Liver (tissue), 9 donors: ENCODE measurements around the gene MARVELD2. TPM values are rescaled to one million over a fixed set of nuclear protein-coding genes. Genes with fewer than 3 reads are reported as not detected.
"Not testable (repeated sequence)": the region's sequence is repeated elsewhere in the genome, so short reads cannot be mapped to it uniquely, and the experiment has no call there.

ENCODE experiments used
- DNase-seq: peaks from one replicate; pipeline ENCODE4 v3.0.0-alpha.2; 2017; ENCODE audit warnings: low spot score
- H3K27ac ChIP-seq, 2 donors: one replicate each; pipeline ENCODE4 v1.7.0; 2013; ENCODE audit warnings: inconsistent platforms in 2 of 2, low read length in 2 of 2, control low read depth in 1 of 2, low read depth in 1 of 2, mild to moderate bottlenecking in 1 of 2
- H3K27me3 ChIP-seq, 4 donors: one replicate each; pipeline versions ENCODE4 v1.6.1 to v1.7.0; 2013; ENCODE audit warnings: low read length in 3 of 4, inconsistent platforms in 1 of 4, mild to moderate bottlenecking in 1 of 4, moderate library complexity in 1 of 4; ENCODE audit not compliant: control insufficient read depth in 4 of 4, insufficient read depth in 4 of 4
- H3K36me3 ChIP-seq, 4 donors: one replicate each; pipeline versions ENCODE4 v1.6.1 to v1.7.0; 2013; ENCODE audit warnings: low read length in 3 of 4, mild to moderate bottlenecking in 3 of 4, low read depth in 1 of 4, moderate library complexity in 1 of 4; ENCODE audit not compliant: control insufficient read depth in 4 of 4, insufficient read depth in 3 of 4
- H3K4me1 ChIP-seq, 4 donors: one replicate each; pipeline versions ENCODE4 v1.6.1 to v1.7.0; 2013; ENCODE audit warnings: low read length in 3 of 4, mild to moderate bottlenecking in 3 of 4, moderate library complexity in 1 of 4; ENCODE audit not compliant: control insufficient read depth in 4 of 4, insufficient read depth in 4 of 4
- H3K4me3 ChIP-seq, 3 donors: one replicate each; pipeline versions ENCODE4 v1.6.1 to v1.7.0; 2013; ENCODE audit warnings: low read length in 3 of 3, control low read depth in 1 of 3, low read depth in 1 of 3, mild to moderate bottlenecking in 1 of 3
- H3K9ac ChIP-seq, 2 donors: one replicate each; pipeline ENCODE4 v1.7.0; 2013; ENCODE audit warnings: low read length in 2 of 2, mild to moderate bottlenecking in 2 of 2, moderate library complexity in 2 of 2, control low read depth in 1 of 2, low read depth in 1 of 2
- H3K9me3 ChIP-seq, 4 donors: one replicate each; pipeline versions ENCODE4 v1.6.1 to v1.7.0; 2013; ENCODE audit warnings: low read length in 3 of 4; ENCODE audit not compliant: control insufficient read depth in 4 of 4
- ATF3 ChIP-seq: IDR thresholded peaks from 2 replicates; pipeline ENCODE4 v1.6.1; 2016; ENCODE audit warnings: antibody characterized with exemption
- EGR1 ChIP-seq, 2 donors: IDR thresholded peaks; 2 replicates each; pipeline ENCODE4 v1.6.1; 2016 to 2018; ENCODE audit warnings: antibody characterized with exemption in 2 of 2, low read depth in 2 of 2
- FOXA1 ChIP-seq: IDR thresholded peaks from 2 replicates; pipeline ENCODE4 v1.6.1; 2016; ENCODE audit warnings: antibody characterized with exemption
- FOXA2 ChIP-seq: IDR thresholded peaks from 2 replicates; pipeline ENCODE4 v1.6.1; 2016; ENCODE audit warnings: antibody characterized with exemption
- GABPA ChIP-seq, 2 donors: IDR thresholded peaks in 1 of 2; conservative IDR thresholded peaks in 1 of 2; 2 replicates each; pipeline ENCODE4 v1.6.1; 2016; ENCODE audit warnings: antibody characterized with exemption in 2 of 2, mild to moderate bottlenecking in 1 of 2, moderate library complexity in 1 of 2
- HNF4A ChIP-seq, 2 donors: conservative IDR thresholded peaks; 2 replicates each; pipeline ENCODE4 v1.6.1; 2016; ENCODE audit warnings: antibody characterized with exemption in 2 of 2, mild to moderate bottlenecking in 2 of 2
- HNF4G ChIP-seq: IDR thresholded peaks from 2 replicates; pipeline ENCODE4 v1.6.1; 2016; ENCODE audit warnings: antibody characterized with exemption
- JUND ChIP-seq, 2 donors: IDR thresholded peaks; 2 replicates each; pipeline ENCODE4 v1.6.1; 2016; ENCODE audit warnings: antibody characterized with exemption in 2 of 2
- MAX ChIP-seq: IDR thresholded peaks from 2 replicates; pipeline ENCODE4 v1.6.1; 2016; ENCODE audit warnings: antibody characterized with exemption
- NR2F2 ChIP-seq: IDR thresholded peaks from 2 replicates; pipeline ENCODE4 v1.6.1; 2016; ENCODE audit warnings: antibody characterized with exemption
- RAD21 ChIP-seq, 2 donors: IDR thresholded peaks; 2 replicates each; pipeline ENCODE4 v1.6.1; 2016; ENCODE audit warnings: antibody characterized with exemption in 2 of 2, mild to moderate bottlenecking in 2 of 2
- RXRA ChIP-seq, 2 donors: IDR thresholded peaks; 2 replicates each; pipeline ENCODE4 v1.6.1; 2017 to 2018; ENCODE audit warnings: antibody characterized with exemption in 2 of 2, mild to moderate bottlenecking in 1 of 2
- SP1 ChIP-seq: IDR thresholded peaks from 2 replicates; pipeline ENCODE4 v1.6.1; 2018; ENCODE audit warnings: antibody characterized with exemption, mild to moderate bottlenecking
- TAF1 ChIP-seq: conservative IDR thresholded peaks from 2 replicates; pipeline ENCODE4 v1.6.1; 2016; ENCODE audit warnings: antibody characterized with exemption, mild to moderate bottlenecking
- YY1 ChIP-seq: IDR thresholded peaks from 2 replicates; pipeline ENCODE4 v1.6.1; 2016; ENCODE audit warnings: antibody characterized with exemption, mild to moderate bottlenecking
- ZBTB33 ChIP-seq: IDR thresholded peaks from 2 replicates; pipeline ENCODE4 v1.6.1; 2016; ENCODE audit warnings: antibody characterized with exemption
- WGBS: extraction: QIAGEN DNeasy Blood & Tissue Kit; methylation state at CpG from one replicate; pipeline ENCODE4 v1.1.7; 2013; 5-methylcytosine and 5-hydroxymethylcytosine counted together
- polyA plus RNA-seq, 2 donors: library from polyadenylated mRNA; stranded (reverse) in 1 of 2; unstranded in 1 of 2; fragments of 200-250 nt in 1 of 2; fragments of >200 nt in 1 of 2; fragmentation: Nextera tagmentation in 1 of 2; extraction: Ambion mirVana in 1 of 2; gene quantifications; one replicate each; pipeline versions ENCODE4 v1.2.1 to v1.2.3, GENCODE V29; 2013 to 2015
- total RNA-seq, 2 donors: library from RNA; depleted of rRNA; stranded (reverse); fragments of >200 nt; gene quantifications; one replicate each; pipeline ENCODE4 v1.2.3, GENCODE V29; 2014
- TF ChIP-seq, protein P1 (sequence below): fragments of 150-350 bp; IDR thresholded peaks from 2 replicates; pipeline ENCODE4 v1.5.1; 2017; ENCODE audit warnings: improper control_type of control experiment, low read depth, low read length; ENCODE audit not compliant: missing input control
- TF ChIP-seq, protein P2 (sequence below): IDR thresholded peaks from 2 replicates; pipeline ENCODE4 v1.6.1; 2016; ENCODE audit warnings: antibody characterized with exemption, mild to moderate bottlenecking
- donor health status: healthy.
- donor health status: healthy.
- donor health status: healthy.
- donor health status: healthy.
- donor health status: healthy.

The MARVELD2 gene
- total and polyA plus RNA-seq, 4 donors = 9.4 to 20.2 (median 12.3) TPM

DNA sequence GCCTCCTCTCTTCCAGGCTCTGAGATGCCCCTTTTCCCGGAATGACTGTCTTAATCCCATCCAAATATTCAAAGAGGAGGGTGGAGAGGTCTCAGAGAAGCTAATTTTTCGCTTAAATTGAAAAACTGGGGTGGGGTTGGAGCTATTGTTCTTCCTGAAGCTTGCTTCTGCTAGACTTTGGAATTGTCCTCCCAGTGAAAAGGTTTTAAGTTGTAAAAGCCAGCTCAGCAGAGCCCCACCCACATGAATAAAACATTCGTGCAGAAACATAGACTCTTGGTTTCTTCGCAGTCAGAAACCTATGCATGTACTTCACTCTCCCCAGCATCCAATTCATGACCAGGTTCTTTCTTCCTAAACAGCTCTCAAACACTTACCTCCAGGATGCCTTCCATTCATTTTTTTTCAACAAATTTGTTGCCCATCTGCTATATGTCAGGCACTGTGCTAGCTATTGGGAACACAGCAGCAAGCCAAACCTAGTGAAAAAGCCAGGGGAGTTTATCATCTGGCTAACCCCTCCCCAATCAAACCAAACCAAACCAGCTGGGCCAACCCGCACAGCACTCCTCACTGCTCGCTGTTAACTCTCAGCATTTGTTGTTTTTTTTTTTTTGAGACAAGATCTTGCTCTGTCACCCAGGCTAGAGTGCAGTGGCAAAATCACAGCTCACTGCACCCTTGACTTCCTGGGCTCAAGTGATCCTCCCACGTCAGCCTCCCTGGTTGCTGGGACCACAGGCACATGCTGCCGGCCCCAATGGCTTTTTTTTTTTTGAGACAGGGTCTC is 39.7 kb downstream of the MARVELD2 start:
- Histone ChIP-seq H3K9me3 (no peaks in the 10 kb centered on the region), H3K9ac (peak overlapping the region; percentile 61 to 65), H3K4me3 (peak overlapping the region in 1 of 3 donors; percentile 3), H3K36me3 (no peaks in the 10 kb centered on the region), H3K27ac (peak overlapping the region; percentile 82 to 86), H3K4me1 (peaks cover 4 to 34% (median 20%) of the 10 kb centered on the region in 4 donors), H3K27me3 (no peaks in the 10 kb centered on the region)
- no peak for DNase-seq
- 32% methylated on average over 8 of the region's 8 CpGs for WGBS
- TF ChIP-seq TAF1 (peak; percentile 43), YY1 (no peak), RAD21 (IDR thresholded peaks at IDR 0.05) (peak in 1 of 2 donors; percentile 33), FOXA1 (no peak), RXRA (IDR thresholded peaks at IDR 0.05) (peak in 1 of 2 donors; percentile 19), JUND (IDR thresholded peaks at IDR 0.05) (no peak), ATF3 (no peak), MAX (peak; percentile 27), NR2F2 (no peak), SP1 (peak; percentile 37)

DNA sequence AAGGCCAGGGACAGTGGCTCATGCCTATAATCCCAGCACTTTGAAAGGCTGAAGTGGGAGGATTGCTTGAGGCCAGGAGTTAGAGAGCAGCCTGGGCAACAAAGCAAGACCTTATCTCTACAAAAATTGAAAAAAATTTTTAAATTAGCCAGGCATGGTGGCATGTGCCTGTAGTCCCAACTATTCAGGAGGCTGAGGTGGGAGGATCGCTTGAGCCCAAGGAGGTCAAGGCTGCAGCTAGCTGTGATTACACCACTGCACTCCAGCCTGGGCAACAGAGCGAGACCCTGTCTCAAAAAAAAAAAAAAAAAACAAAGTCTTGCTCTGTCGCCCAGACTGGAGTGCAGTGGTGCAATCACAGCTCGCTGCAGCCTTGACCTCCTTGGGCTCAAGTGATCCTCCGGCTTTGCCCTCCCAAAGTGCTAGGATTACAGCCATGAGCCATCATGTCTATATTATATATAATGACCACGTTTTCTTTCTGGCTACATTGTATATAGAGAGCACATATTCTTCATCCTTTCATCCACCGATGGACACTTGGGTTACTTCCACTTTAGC is 40.6 kb downstream of the MARVELD2 start:
- H3K4me3 ChIP-seq, H3K36me3 ChIP-seq, H3K9ac ChIP-seq, DNase-seq, H3K27me3 ChIP-seq, H3K9me3 ChIP-seq: not testable (repeated sequence)
- Histone ChIP-seq H3K4me1 (peaks cover 4 to 29% (median 20%) of the 10 kb centered on the region in 4 donors), H3K27ac (peak overlapping the region; percentile 82 to 86)
- 64% methylated on average over 7 of the region's 7 CpGs for WGBS

GRCh38 chr5:69462170-69462569 is 47.3 kb downstream of the MARVELD2 start:
- Histone ChIP-seq H3K4me1 (no peaks in the 10 kb centered on the region), H3K4me3 (no peak overlapping the region), H3K9me3 (no peaks in the 10 kb centered on the region), H3K9ac (no peak overlapping the region), H3K27ac (no peak overlapping the region), H3K36me3 (no peaks in the 10 kb centered on the region), H3K27me3 (no peaks in the 10 kb centered on the region)
- no peak for DNase-seq
- TF ChIP-seq EGR1 (IDR thresholded peaks at IDR 0.05; ENCODE audit: low read depth in 2 of 2) = no peak
- no peak for TF ChIP-seq GABPA (IDR thresholded peaks at IDR 0.05 in 1 of 2, conservative IDR thresholded peaks at IDR 0.05 in 1 of 2)
- TF ChIP-seq YY1 = no peak
- TF ChIP-seq FOXA1 = no peak
- TF ChIP-seq FOXA2 = no peak
- no peak for TF ChIP-seq HNF4A (conservative IDR thresholded peaks at IDR 0.05)
- TF ChIP-seq NR2F2 = no peak
- TF ChIP-seq, protein P1, sequence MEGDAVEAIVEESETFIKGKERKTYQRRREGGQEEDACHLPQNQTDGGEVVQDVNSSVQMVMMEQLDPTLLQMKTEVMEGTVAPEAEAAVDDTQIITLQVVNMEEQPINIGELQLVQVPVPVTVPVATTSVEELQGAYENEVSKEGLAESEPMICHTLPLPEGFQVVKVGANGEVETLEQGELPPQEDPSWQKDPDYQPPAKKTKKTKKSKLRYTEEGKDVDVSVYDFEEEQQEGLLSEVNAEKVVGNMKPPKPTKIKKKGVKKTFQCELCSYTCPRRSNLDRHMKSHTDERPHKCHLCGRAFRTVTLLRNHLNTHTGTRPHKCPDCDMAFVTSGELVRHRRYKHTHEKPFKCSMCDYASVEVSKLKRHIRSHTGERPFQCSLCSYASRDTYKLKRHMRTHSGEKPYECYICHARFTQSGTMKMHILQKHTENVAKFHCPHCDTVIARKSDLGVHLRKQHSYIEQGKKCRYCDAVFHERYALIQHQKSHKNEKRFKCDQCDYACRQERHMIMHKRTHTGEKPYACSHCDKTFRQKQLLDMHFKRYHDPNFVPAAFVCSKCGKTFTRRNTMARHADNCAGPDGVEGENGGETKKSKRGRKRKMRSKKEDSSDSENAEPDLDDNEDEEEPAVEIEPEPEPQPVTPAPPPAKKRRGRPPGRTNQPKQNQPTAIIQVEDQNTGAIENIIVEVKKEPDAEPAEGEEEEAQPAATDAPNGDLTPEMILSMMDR = no peak
- no peak for TF ChIP-seq TAF1
- TF ChIP-seq RAD21 (IDR thresholded peaks at IDR 0.05) = no peak
- TF ChIP-seq MAX = no peak
- TF ChIP-seq RXRA (IDR thresholded peaks at IDR 0.05) = no peak
- no peak for TF ChIP-seq JUND (IDR thresholded peaks at IDR 0.05)
- TF ChIP-seq ATF3 = no peak
- no peak for TF ChIP-seq ZBTB33
- no peak for TF ChIP-seq HNF4G
- TF ChIP-seq SP1 = no peak
- TF ChIP-seq, protein P2, sequence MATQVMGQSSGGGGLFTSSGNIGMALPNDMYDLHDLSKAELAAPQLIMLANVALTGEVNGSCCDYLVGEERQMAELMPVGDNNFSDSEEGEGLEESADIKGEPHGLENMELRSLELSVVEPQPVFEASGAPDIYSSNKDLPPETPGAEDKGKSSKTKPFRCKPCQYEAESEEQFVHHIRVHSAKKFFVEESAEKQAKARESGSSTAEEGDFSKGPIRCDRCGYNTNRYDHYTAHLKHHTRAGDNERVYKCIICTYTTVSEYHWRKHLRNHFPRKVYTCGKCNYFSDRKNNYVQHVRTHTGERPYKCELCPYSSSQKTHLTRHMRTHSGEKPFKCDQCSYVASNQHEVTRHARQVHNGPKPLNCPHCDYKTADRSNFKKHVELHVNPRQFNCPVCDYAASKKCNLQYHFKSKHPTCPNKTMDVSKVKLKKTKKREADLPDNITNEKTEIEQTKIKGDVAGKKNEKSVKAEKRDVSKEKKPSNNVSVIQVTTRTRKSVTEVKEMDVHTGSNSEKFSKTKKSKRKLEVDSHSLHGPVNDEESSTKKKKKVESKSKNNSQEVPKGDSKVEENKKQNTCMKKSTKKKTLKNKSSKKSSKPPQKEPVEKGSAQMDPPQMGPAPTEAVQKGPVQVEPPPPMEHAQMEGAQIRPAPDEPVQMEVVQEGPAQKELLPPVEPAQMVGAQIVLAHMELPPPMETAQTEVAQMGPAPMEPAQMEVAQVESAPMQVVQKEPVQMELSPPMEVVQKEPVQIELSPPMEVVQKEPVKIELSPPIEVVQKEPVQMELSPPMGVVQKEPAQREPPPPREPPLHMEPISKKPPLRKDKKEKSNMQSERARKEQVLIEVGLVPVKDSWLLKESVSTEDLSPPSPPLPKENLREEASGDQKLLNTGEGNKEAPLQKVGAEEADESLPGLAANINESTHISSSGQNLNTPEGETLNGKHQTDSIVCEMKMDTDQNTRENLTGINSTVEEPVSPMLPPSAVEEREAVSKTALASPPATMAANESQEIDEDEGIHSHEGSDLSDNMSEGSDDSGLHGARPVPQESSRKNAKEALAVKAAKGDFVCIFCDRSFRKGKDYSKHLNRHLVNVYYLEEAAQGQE = no peak
- 100% methylated on average over 1 of the region's 1 CpG for WGBS
